ENCODE results near the gene ZC3H12A. TPM values are rescaled to one million over a fixed set of nuclear protein-coding genes. Genes with fewer than 3 reads are reported as not detected.

The ZC3H12A gene
- polyA plus RNA-seq, 4 donors, result 1.9 to 2.6 (median 2.0) TPM

GRCh38 chr1:37453647-37454046 lies 20.7 kb upstream of the ZC3H12A start:
- no peak for DNase-seq (ENCODE audit: low read depth in 4 of 4, low spot score in 3 of 4)

DNA sequence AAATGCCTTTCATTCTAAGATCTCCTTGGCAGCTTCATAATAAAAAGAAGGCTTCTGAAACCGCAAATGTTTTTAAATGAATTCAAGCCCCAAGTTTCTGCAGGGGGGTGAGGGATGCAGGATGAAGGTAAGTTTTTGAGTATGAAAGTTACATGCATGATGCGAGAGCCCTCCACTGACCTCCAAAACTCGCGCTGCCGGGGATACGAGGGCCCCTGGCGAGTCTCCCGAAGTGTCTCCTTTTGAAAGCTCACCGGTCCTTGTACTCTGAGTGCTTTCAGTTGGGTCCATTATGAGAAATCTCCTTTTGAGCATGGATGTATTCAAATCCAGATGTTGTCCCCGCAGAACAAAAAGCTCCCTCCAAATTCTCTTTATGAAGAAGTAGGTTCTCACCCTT lies 18.9 kb upstream of the ZC3H12A start:
- no peak for DNase-seq (ENCODE audit: low read depth in 4 of 4, low spot score in 3 of 4)

DNA sequence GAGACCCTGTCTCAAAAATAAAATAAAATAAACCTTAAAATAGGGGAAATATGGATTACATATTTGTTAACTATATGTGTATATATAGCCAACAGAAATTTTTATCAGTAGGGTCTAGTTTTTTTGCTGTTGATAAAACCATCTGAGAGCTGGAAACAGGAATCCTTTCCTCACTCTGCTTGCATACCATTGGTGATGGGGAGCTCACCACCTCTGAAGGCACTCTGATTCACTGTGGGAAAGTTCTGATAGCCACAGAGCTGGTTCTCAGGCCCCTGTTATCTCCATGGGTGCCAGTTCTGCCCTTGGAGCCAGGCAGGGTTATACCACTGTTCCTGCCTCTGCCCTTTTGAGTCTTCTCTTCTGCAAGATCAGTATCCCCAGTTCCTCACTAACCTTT lies 17.8 kb upstream of the ZC3H12A start:
- no peak for DNase-seq (ENCODE audit: low read depth in 4 of 4, low spot score in 3 of 4)

DNA sequence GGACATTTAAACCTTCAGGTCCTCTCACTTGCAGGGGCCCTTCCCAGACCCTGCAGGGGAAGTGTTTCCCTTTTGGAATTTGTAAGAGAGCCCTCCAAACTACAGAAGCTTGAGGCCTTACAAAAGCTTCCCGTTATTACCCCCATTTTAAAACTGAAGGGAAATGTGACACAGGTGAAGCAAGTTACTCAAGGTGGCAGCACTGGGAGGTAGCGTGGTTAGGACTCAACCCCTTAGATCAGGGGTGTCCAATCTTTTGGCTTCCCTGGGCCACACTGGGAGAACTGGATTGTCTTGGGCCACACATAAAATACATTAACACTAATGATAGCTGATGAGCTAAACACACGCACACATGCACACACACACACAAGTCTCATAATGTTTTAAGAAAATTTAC lies 15.8 kb upstream of the ZC3H12A start:
- DNase-seq (ENCODE audit: low read depth in 4 of 4, low spot score in 3 of 4), result no peak

DNA sequence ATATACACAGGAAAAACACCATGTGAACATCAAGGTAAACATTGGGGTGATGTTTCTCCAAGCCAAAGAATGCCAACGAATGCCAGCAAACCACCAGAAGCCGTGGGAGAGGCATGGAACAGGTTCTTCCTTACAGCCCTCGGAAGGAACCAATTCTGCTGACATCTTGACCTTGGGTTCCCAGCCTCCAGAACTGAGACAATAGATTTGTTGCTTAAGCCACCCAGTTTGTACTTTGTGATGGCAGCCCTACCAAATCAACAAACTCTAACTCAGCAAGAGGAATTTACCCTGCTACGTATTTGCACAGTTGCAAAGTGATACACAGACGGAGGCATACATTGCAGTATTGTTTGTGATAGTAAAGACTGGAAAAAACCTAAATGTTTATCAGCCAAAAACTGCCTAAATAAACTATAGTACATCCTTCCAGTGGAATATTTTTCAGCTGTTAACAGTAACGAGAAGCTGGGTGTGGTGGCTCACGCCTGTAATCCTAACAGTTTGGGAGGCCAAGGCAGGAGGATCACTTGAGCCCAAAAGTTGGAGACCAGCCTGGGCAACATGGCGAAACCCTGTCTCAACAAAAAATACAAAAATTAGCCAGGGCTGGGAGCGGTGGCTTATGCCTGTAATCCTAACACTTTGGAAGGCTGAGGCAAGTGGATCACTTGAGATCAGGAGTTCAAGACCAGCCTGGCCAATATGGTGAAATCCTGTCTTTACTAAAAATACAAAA lies 12.5 kb upstream of the ZC3H12A start:
- DNase-seq (ENCODE audit: low read depth in 4 of 4, low spot score in 3 of 4), result no peak

GRCh38 chr1:37464443-37464842 lies 9.9 kb upstream of the ZC3H12A start:
- no peak for DNase-seq (ENCODE audit: low read depth in 4 of 4, low spot score in 3 of 4)

- no peak for DNase-seq (ENCODE audit: low read depth in 4 of 4, low spot score in 3 of 4)
Measured at GRCh38 chr1:37465593-37466517, 8.5 kb upstream of the ZC3H12A start.

DNA sequence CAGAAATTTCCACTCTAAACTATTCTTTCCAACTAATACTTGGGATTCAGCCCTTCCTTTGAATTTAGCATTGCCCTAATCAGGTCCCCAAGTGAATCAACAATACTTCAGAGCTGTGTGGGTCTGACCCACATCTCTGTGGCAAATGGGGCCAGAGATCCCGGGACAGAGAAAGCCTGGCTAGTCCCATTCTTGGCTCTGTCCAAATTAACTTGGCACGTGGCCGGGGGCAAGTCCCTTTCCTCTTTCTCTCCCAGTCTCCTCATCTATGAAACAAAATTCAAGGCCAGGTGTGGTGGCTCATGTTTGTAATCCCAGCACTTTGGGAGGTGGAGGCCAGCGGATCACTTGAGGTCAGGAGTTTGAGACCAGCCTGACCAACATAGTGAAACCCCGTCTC lies 6.3 kb upstream of the ZC3H12A start:
- DNase-seq (ENCODE audit: low read depth in 4 of 4, low spot score in 3 of 4), result no peak

DNA sequence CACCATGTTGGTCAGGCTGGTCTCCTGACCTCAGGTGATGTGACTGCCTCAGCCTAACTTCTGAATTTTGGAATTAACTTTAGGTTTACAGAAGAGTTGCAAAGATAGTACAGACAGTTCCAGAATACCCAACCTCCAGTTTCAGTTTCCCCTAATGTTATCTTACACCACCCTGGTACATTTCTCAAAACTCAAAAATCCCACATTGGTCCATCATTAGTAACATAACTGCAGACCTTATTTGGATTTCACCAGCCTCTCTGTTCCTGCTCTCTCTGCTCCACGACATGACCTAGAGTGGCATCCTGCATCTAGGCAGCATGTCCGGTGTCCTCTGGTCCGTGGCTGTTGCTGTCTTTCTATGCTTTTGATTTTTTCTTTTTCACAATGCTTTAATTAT lies 5.0 kb upstream of the ZC3H12A start:
- no peak for DNase-seq (ENCODE audit: low read depth in 4 of 4, low spot score in 3 of 4)

DNA sequence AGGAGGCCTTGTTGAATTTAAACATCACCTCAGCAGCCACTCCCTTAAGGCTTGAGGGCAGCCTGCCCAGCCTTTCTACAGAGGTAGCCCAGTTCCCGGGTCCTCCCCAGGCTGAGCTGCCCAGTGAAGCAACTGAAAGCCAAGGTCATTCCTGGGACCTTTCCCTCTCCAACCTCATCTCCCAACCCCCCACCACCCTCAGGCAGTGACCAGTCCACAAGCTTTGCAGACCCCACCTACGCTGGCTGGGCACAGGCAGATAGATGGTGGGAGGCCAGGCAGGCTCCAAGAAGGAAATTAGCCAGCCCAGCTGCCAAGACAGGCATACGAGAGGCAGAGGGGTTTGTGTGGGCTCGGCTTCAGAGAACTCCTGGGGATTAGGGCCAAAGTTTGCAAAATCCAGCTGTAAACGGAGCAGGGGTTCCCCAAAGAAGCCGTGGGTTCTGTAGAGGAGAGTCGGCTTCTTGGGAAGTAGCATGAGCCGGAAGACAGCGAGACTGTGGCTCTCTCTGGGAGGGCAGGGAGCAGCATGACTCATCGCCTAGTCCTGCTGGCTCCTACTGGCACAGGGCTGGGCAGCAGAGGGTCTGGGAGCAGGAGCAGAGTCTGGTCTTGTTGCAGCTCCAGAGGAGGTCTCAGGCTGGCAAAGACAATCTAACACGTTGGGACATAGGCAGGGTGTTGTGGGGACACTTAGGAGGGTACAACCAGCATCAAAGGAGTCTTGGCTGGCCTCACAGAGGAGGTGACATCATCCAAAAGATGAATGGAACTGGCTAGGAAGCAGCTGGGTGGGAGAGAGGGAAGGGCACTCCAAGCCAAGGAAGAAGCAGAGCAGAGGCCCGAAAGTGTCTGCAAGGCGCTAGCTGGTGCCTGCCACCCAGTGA lies 2.8 kb upstream of the ZC3H12A start:
- DNase-seq (ENCODE audit: low read depth in 4 of 4, low spot score in 3 of 4), result no peak

DNA sequence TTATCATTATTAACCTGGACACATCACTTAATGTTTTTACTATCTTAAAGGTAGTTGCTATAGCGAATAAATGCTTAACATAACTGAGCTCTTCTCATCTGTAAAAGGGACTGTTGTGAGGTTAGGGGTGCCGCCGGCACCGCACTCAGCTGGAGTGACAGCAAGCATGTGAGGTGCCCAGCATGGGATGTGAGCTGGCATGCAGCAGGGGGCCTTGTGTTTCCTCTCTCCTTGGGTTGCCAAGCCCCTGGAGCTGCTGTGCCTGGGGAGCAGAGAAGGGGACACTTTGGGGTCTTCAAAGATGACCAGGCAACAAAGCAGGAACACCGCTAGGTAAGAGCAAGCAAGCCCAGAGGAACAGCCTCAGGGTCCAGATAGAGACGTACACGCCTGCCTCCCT lies 2.1 kb upstream of the ZC3H12A start:
- DNase-seq (ENCODE audit: low read depth in 4 of 4, low spot score in 3 of 4), result no peak

GRCh38 chr1:37472994-37473393 lies 1.4 kb upstream of the ZC3H12A start:
- no peak for DNase-seq (ENCODE audit: low read depth in 4 of 4, low spot score in 3 of 4)

GRCh38 chr1:37473431-37474045 lies 842 bp upstream of the ZC3H12A start:
- no peak for DNase-seq (ENCODE audit: low read depth in 4 of 4, low spot score in 3 of 4)

DNA sequence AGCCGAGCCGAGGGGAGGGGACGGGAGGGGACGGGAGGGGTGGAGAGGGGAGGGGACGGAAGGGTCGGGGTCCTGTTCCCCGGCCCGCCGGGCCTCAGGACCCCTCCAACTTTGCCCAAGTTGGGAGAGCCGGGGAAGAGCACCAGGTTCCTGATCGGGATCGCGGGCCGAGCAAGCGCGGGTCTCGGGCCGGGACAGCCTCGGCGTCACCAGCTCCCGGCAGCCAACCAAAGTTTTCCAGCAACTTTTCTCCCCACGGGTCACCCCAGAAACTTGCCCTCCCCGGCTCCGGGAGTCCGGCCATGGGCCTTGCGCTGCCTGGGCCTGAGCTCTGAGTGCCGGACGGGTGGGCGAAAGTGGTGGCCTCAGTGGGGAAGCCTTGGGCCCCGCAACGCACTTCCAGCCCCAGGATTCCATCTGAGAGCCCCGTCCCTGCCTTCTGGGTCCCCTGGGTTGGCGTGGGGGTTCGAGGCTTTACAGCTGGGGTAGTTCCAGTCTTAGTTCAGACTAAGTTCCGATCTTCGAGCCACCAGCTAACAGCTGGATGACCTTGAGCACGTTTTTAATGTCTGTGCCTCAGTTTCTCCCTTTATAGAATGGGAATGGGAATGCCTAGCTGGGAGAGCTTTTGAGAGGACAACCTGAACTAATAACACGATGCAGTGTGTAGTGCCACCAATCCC lies 458 bp downstream of the ZC3H12A start:
- no peak for DNase-seq (ENCODE audit: low read depth in 4 of 4, low spot score in 3 of 4)

DNA sequence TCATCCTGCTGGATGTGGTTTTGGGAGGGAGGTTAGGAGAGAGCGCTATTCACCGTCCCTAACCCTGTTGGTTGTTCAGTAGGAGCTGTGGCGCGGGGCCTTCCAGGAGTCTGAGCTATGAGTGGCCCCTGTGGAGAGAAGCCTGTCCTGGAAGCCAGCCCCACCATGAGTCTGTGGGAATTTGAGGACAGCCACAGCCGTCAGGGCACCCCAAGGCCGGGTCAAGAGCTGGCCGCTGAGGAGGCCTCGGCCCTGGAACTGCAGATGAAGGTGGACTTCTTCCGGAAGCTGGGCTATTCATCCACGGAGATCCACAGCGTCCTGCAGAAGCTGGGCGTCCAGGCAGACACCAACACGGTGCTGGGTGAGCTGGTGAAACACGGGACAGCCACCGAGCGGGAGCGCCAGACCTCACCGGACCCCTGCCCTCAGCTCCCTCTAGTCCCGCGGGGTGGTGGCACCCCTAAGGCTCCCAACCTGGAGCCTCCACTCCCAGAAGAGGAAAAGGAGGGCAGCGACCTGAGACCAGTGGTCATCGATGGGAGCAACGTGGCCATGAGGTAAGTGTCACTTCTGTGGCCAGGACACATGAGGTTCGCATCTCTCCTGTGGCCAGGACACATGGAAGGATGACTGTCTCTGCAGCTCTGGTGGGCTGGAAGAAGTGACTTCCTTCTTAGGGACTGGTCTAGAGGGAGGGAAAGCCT lies 1.2 kb downstream of the ZC3H12A start:
- DNase-seq (ENCODE audit: low read depth in 4 of 4, low spot score in 3 of 4), result no peak

GRCh38 chr1:37476087-37476452 lies 1.7 kb downstream of the ZC3H12A start:
- DNase-seq (ENCODE audit: low read depth in 4 of 4, low spot score in 3 of 4), result no peak

GRCh38 chr1:37476460-37477197 lies 2.2 kb downstream of the ZC3H12A start:
- no peak for DNase-seq (ENCODE audit: low read depth in 4 of 4, low spot score in 3 of 4)

DNA sequence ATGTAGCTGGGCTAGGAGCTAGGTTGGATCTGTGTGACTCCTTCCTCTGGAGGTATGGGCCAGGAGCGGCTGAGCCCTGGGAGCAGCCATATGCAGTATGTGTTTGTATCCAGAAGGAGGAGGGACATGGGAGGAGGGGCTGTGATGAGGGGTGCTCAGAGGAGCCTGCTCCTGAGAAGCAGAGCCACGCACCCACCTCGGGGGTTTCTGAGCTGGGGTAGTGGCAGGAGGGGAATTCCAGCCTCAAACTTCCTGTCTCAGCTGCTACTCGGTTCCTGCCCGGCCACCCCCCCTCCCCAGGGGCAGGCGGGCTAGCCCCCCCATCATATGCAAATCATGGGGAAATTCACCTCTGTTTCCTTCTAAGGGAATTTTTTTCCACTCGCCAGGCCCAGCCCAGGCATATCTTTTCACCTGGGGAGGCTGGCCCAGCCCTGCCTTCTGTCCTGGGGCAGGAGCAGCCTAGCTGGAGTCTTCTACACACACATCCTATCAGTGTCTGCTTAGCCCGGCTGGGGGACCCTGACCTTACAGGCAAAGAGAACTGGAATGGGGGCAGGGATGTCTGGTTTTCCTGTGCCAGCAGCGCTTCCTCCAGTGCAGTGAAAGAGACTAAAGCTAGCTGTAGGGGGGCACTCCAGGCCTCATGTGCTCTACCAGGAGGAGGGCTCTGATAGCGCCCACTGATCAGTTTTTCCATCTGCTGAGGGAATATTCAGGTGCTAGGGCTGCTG lies 3.0 kb downstream of the ZC3H12A start:
- no peak for DNase-seq (ENCODE audit: low read depth in 4 of 4, low spot score in 3 of 4)
